GM12878 (cell line): Measurements from ENCODE around the gene CYBB. TPM values are rescaled to one million over a fixed set of nuclear protein-coding genes. Genes with fewer than 3 reads are reported as not detected.

Experiments used
- ASH2L ChIP-seq: fragments of 300-600, 200-600 bp; sonication (generic); IDR thresholded peaks from 2 replicates; pipeline ENCODE4 v1.6.1; 2017; ENCODE audit warnings: low read depth, mild to moderate bottlenecking, borderline replicate concordance
- CBX5 ChIP-seq: sonication (generic); IDR thresholded peaks from 2 replicates; pipeline ENCODE4 v1.6.1; 2016; ENCODE audit warnings: low read depth, moderate library complexity, mild to moderate bottlenecking, inconsistent platforms
- CHD4 ChIP-seq: fragments of 200-600 bp; sonication (generic); IDR thresholded peaks from 2 replicates; pipeline ENCODE4 v1.6.1; 2016; ENCODE audit warnings: mild to moderate bottlenecking
- CUX1 ChIP-seq: IDR thresholded peaks from 2 replicates; pipeline ENCODE4 v1.6.1; 2012; ENCODE audit warnings: improper control_type of control experiment, low read depth, low read length; ENCODE audit not compliant: insufficient replicate concordance
- ETV6 ChIP-seq, 2 experiments: fragments of 450-650 bp in 1 of 2; IDR thresholded peaks in 1 of 2; conservative IDR thresholded peaks in 1 of 2; 2 replicates each; pipeline ENCODE4 v1.6.1; 2014; ENCODE audit warnings: antibody characterized with exemption in 1 of 2, borderline replicate concordance in 1 of 2, low read depth in 1 of 2, mild to moderate bottlenecking in 1 of 2, moderate library complexity in 1 of 2
- FOXM1 ChIP-seq: IDR thresholded peaks from 2 replicates; pipeline ENCODE4 v1.6.1; 2012; ENCODE audit warnings: low read depth, mild to moderate bottlenecking, inconsistent platforms, low read length, moderate library complexity
- GATAD2B ChIP-seq: fragments of 450-650 bp; conservative IDR thresholded peaks from 2 replicates; pipeline ENCODE4 v1.6.1; 2017; ENCODE audit warnings: low read depth, mild to moderate bottlenecking, moderate library complexity
- HDAC6 ChIP-seq: fragments of 200-600 bp; sonication (generic); IDR thresholded peaks from one replicate; pipeline ENCODE4 v1.8.0; 2017; ENCODE audit warnings: antibody characterized with exemption; ENCODE audit not compliant: unreplicated experiment
- IKZF2 ChIP-seq, 2 experiments: fragments of 450-650 bp; IDR thresholded peaks; 2 replicates each; pipeline ENCODE4 v1.6.1; 2017; ENCODE audit warnings: mild to moderate bottlenecking in 2 of 2, moderate library complexity in 2 of 2
- JUND ChIP-seq: IDR thresholded peaks from 2 replicates; pipeline ENCODE4 v1.6.1; 2012; ENCODE audit warnings: low read depth, mild to moderate bottlenecking, low read length, improper control_type of control experiment, moderate library complexity
- MAX ChIP-seq: IDR thresholded peaks from 2 replicates; pipeline ENCODE4 v1.6.1; 2012; ENCODE audit warnings: low read depth, low read length, improper control_type of control experiment
- NKRF ChIP-seq: fragments of 450-650 bp; conservative IDR thresholded peaks from 2 replicates; pipeline ENCODE4 v1.6.1; 2017; ENCODE audit warnings: mild to moderate bottlenecking, moderate library complexity
- NR2C1 ChIP-seq: fragments of 450-650 bp; IDR thresholded peaks from 2 replicates; pipeline ENCODE4 v1.6.1; 2017; ENCODE audit warnings: antibody characterized with exemption, mild to moderate bottlenecking, moderate library complexity
- PAX5 ChIP-seq: IDR thresholded peaks from 2 replicates; pipeline ENCODE4 v1.6.1; 2011; ENCODE audit warnings: low read depth, low read length, borderline replicate concordance
- POU2F2 ChIP-seq: IDR thresholded peaks from 3 replicates; pipeline ENCODE4 v1.6.1; 2011; ENCODE audit warnings: low read depth, mild to moderate bottlenecking, low read length, borderline replicate concordance
- RUNX3 ChIP-seq: IDR thresholded peaks from 2 replicates; pipeline ENCODE4 v1.6.1; 2012; ENCODE audit warnings: low read length, inconsistent platforms
- USF2 ChIP-seq: IDR thresholded peaks from 2 replicates; pipeline ENCODE4 v1.6.1; 2011; ENCODE audit warnings: low read depth, low read length, improper control_type of control experiment, borderline replicate concordance
- ZBTB4 ChIP-seq: fragments of 450-650 bp; formaldehyde crosslinking; IDR thresholded peaks from 2 replicates; pipeline ENCODE4 v1.4.0; 2022; ENCODE audit warnings: mild to moderate bottlenecking, moderate library complexity
- ZNF274 ChIP-seq: IDR thresholded peaks from one replicate; pipeline ENCODE4 v1.8.0; 2011; ENCODE audit not compliant: insufficient read length, insufficient read depth
- polyA plus RNA-seq, 11 experiments: library from polyadenylated mRNA; depleted of rRNA in 4 of 11; unstranded in 6 of 11; stranded (reverse) in 5 of 11; fragments of >200 nt; fragmentation: Nextera tagmentation in 4 of 11; fragmentation: Illumina TruSeq in 1 of 11; extraction: Ambion mirVana in 4 of 11; extraction: Trizol in 1 of 11; gene quantifications; 1 replicate in 1 of 11; 2 replicates in 10 of 11; pipeline versions ENCODE4 v1.2.1 to v1.2.3, GENCODE V29; 2011 to 2016; ENCODE audit warnings: inconsistent platforms in 2 of 11, missing spikeins in 2 of 11, low read depth in 1 of 11
- total RNA-seq, 4 experiments: library from RNA; depleted of rRNA in 3 of 4; stranded (reverse); fragments of >200 nt in 3 of 4; fragmentation: Illumina TruSeq in 1 of 4; extraction: Trizol in 1 of 4; gene quantifications; 2 replicates each; pipeline versions ENCODE4 v1.2.1 to v1.2.3, GENCODE V29; 2013 to 2021

The CYBB gene
- total and polyA plus RNA-seq, 10 of the 15 experiments (the other 5 are each of a cell fraction or from before 2014, with no cell fraction given): 6.2 to 73.9 (median 24.8) TPM

- TF ChIP-seq CUX1 (no peak), ZNF274 (no peak), JUND (no peak), CBX5 (no peak), HDAC6 (no peak), GATAD2B (no peak), ETV6 (conservative IDR thresholded peaks at IDR 0.05 in 1 of 2, IDR thresholded peaks at IDR 0.05 in 1 of 2; ENCODE audit: borderline replicate concordance in 1 of 2, low read depth in 1 of 2) (no peak), FOXM1 (no peak), NR2C1 (no peak), POU2F2 (no peak), RUNX3 (peak; percentile 66), USF2 (no peak), ZBTB4 (CRISPR knock-in tag) (no peak), CHD4 (no peak), MAX (no peak), NKRF (no peak), PAX5 (no peak), IKZF2 (IDR thresholded peaks at IDR 0.05) (peak in 1 of 2 experiments; percentile 53; a peak in 1 of 4 replicates), ASH2L (no peak)
Measured at GRCh38 chrX:37813570-37813969, 33.7 kb downstream of the CYBB start (continued).
